Measurements from ENCODE around the gene TMEM131. TPM values are rescaled to one million over a fixed set of nuclear protein-coding genes. Genes with fewer than 3 reads are reported as not detected.

Gene TMEM131
- total RNA-seq, 1 experiment from 2014 or later = 21.9 TPM

GRCh38 chr2:97752342-97753334 lies 243.1 kb downstream of the TMEM131 start (continued):
- no peak for TF ChIP-seq PRDM15 (CRISPR knock-in tag; IDR thresholded peaks at IDR 0.05)
- TF ChIP-seq ATF6 (CRISPR knock-in tag; IDR thresholded peaks at IDR 0.05) = no peak
- TF ChIP-seq TEAD4 (CRISPR knock-in tag; IDR thresholded peaks at IDR 0.05) = no peak
- TF ChIP-seq E2F1 (CRISPR knock-in tag; IDR thresholded peaks at IDR 0.05) = no peak
- no peak for TF ChIP-seq CDX4 (CRISPR knock-in tag; IDR thresholded peaks at IDR 0.05; ENCODE audit: borderline replicate concordance)
- no peak for TF ChIP-seq MYBL2 (CRISPR knock-in tag; IDR thresholded peaks at IDR 0.05)
- TF ChIP-seq NFYB (CRISPR knock-in tag; conservative IDR thresholded peaks at IDR 0.05; ENCODE audit: low read depth) = no peak
- no peak for TF ChIP-seq ZBTB21 (CRISPR knock-in tag; IDR thresholded peaks at IDR 0.05; ENCODE audit: borderline replicate concordance)

GRCh38 chr2:97751752-97752151 lies 244.0 kb downstream of the TMEM131 start:
- no peaks in the 10 kb centered on the region for H3K27me3 Mint-ChIP-seq (ENCODE audit: low read depth)
- H3K9me3 Mint-ChIP-seq = no peaks in the 10 kb centered on the region; the same call in 1 of the 2 replicates
- peaks cover 3% of the 10 kb centered on the region for H3K36me3 Mint-ChIP-seq
- no peak overlapping the region for H3K4me3 Mint-ChIP-seq
- H3K4me1 Mint-ChIP-seq = peaks cover 34% of the 10 kb centered on the region
- ChIA-PET POLR2A (no interaction called here), CTCF (interaction anchor here (1.1 to 4.9 kb wide), 4 partner anchors 11 to 53 kb away, joined by 3 to 67 read pairs (median 4); no protein-coding TSS in a partner anchor)
- peak; percentile 37 for ATAC-seq
- peak overlapping the region; percentile 67; the same call in 1 of the 2 replicates for H3K27ac Mint-ChIP-seq
- TF ChIP-seq ERG (CRISPR knock-in tag; IDR thresholded peaks at IDR 0.05) = no peak
- TF ChIP-seq ZNF138 (CRISPR knock-in tag; conservative IDR thresholded peaks at IDR 0.05) = no peak
- no peak for TF ChIP-seq ZNF317 (CRISPR knock-in tag; IDR thresholded peaks at IDR 0.05; ENCODE audit: borderline replicate concordance, low read depth)
- DNase-seq (ENCODE audit: low spot score) = no peak

GRCh38 chr2:97750017-97750416 lies 245.7 kb downstream of the TMEM131 start:
- H3K36me3 Mint-ChIP-seq = no peaks in the 10 kb centered on the region
- ATAC-seq = no peak
- POLR2A ChIA-PET = no interaction called here
- H3K4me1 Mint-ChIP-seq = peaks cover 34% of the 10 kb centered on the region
- H3K4me3 Mint-ChIP-seq = no peak overlapping the region
- no peak for DNase-seq (ENCODE audit: low spot score)
- H3K27me3 Mint-ChIP-seq (ENCODE audit: low read depth) = no peaks in the 10 kb centered on the region
- no peaks in the 10 kb centered on the region; the same call in 1 of the 2 replicates for H3K9me3 Mint-ChIP-seq
- H3K27ac Mint-ChIP-seq = no peak overlapping the region
- CTCF ChIA-PET = interaction anchor here (1.4 to 4.9 kb wide), 5 partner anchors 10 to 159 kb away, joined by 5 to 67 read pairs (median 13); no protein-coding TSS in a partner anchor
- no peak for TF ChIP-seq JUN (CRISPR knock-in tag; IDR thresholded peaks at IDR 0.05)
- no peak for TF ChIP-seq ATF2 (CRISPR knock-in tag; IDR thresholded peaks at IDR 0.05; ENCODE audit: borderline replicate concordance, low read depth)
- TF ChIP-seq ATF6 (CRISPR knock-in tag; IDR thresholded peaks at IDR 0.05) = no peak
- no peak for TF ChIP-seq HMGA2 (CRISPR knock-in tag; IDR thresholded peaks at IDR 0.05)
- TF ChIP-seq HMGXB4 (CRISPR knock-in tag; IDR thresholded peaks at IDR 0.05) = no peak
- TF ChIP-seq ESRRA (CRISPR knock-in tag; IDR thresholded peaks at IDR 0.05; ENCODE audit: borderline replicate concordance) = no peak

Data from WTC11 (cell line).